ENCODE measurements around the gene FIGN. TPM values are rescaled to one million over a fixed set of nuclear protein-coding genes. Genes with fewer than 3 reads are reported as not detected.

Gene FIGN
- total and polyA plus RNA-seq, 8 donors = 1.5 to 8.5 (median 4.6) TPM

DNA sequence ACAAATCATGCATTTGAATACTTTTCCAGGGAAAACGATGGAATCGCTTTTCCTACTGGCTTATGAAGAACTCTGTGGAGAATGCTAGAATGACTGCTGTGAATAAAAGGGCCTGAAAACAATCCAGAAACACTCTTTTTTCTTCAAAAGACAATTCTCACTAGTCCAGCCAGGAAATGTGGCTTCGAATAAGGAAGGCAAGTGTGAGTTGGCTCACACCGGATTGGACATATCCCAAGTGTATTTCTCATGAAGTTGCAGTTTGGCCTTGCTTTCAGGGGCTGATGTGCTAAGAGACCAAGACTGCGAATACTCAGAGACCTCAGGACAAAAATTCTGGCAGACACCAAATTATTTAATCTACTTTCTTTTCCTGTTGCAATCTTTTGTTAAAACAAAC lies 54.1 kb downstream of the FIGN start:
- H3K27me3 ChIP-seq = no peaks in the 10 kb centered on the region
- H3K36me3 ChIP-seq = no peaks in the 10 kb centered on the region
- 81 to 83% methylated on average over 5 of the region's 5 CpGs for WGBS, 2 donors
- DNase-seq (no peak), FAIRE-seq (no peak), ATAC-seq (peak in 3 of 4 donors; percentile 16 to 57 (median 44))
- TF ChIP-seq, protein P1, sequence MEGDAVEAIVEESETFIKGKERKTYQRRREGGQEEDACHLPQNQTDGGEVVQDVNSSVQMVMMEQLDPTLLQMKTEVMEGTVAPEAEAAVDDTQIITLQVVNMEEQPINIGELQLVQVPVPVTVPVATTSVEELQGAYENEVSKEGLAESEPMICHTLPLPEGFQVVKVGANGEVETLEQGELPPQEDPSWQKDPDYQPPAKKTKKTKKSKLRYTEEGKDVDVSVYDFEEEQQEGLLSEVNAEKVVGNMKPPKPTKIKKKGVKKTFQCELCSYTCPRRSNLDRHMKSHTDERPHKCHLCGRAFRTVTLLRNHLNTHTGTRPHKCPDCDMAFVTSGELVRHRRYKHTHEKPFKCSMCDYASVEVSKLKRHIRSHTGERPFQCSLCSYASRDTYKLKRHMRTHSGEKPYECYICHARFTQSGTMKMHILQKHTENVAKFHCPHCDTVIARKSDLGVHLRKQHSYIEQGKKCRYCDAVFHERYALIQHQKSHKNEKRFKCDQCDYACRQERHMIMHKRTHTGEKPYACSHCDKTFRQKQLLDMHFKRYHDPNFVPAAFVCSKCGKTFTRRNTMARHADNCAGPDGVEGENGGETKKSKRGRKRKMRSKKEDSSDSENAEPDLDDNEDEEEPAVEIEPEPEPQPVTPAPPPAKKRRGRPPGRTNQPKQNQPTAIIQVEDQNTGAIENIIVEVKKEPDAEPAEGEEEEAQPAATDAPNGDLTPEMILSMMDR (IDR thresholded peaks at IDR 0.05) = no peak
- H3K9me3 ChIP-seq = no peaks in the 10 kb centered on the region
- no peak overlapping the region for H3K27ac ChIP-seq
- intact Hi-C loops (cut with DNase I) = no loop called here
- peaks cover 0 to 5% (median 0%) of the 10 kb centered on the region in 3 donors for H3K4me1 ChIP-seq
- no peak overlapping the region for H3K4me3 ChIP-seq

DNA sequence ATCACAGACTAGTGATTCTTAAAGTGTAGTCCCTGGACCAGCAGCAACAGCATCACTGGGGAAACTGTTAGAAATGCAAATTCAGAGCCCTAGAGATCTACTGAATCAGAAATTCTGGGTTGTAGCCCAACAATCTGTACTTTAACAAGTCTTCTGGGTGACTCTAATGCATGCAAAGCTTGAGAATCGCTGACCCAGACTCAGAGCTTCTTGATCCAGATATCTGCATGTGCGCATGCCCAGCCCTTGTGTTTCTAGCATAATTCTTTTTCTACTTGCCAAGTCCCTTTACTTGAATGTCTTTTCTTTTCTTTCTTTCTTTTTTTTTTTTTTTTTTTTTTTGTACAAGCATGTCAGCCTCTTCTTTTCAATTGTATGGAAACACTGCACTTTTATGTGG lies 60.4 kb downstream of the FIGN start:
- no peaks in the 10 kb centered on the region for H3K27me3 ChIP-seq
- WGBS, 2 donors = 94 to 96% methylated on average over 2 of the region's 2 CpGs
- no peaks in the 10 kb centered on the region for H3K9me3 ChIP-seq
- H3K4me1 ChIP-seq = no peaks in the 10 kb centered on the region
- H3K4me3 ChIP-seq = no peak overlapping the region
- intact Hi-C loops (cut with DNase I) = no loop called here
- no peak for DNase-seq
- no peak for FAIRE-seq
- TF ChIP-seq, protein P1 (IDR thresholded peaks at IDR 0.05) = no peak
- ATAC-seq = no peak
- no peaks in the 10 kb centered on the region for H3K36me3 ChIP-seq
- H3K27ac ChIP-seq = no peak overlapping the region

DNA sequence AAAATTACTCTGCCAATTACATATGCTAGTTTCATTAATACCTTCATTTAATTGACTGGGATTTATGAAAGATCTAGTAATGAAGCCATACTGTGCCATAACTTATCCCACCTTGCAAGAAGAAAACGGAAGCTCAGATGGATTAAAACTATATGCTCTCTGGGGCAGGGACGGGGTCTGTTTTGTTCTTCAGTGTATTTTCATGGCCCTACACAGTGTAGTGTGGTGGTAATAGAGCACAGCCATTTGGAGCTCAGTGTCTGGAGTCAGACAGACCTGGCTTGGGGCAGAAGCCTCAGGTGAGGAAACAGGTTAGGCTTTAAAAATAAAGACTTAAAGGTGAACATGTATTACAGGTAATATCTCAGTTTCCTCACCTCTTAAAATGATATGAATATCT lies 62.3 kb downstream of the FIGN start:
- H3K27me3 ChIP-seq = no peaks in the 10 kb centered on the region
- DNase-seq = no peak
- no peak overlapping the region for H3K27ac ChIP-seq
- no peak overlapping the region for H3K4me3 ChIP-seq
- FAIRE-seq = no peak
- H3K9me3 ChIP-seq = no peaks in the 10 kb centered on the region
- no peaks in the 10 kb centered on the region for H3K36me3 ChIP-seq
- ATAC-seq = no peak
- intact Hi-C loops (cut with DNase I) = no loop called here
- no peaks in the 10 kb centered on the region for H3K4me1 ChIP-seq
- TF ChIP-seq, protein P1 (IDR thresholded peaks at IDR 0.05) = no peak
- 94% methylated on average over 2 of the region's 2 CpGs for WGBS, 2 donors

DNA sequence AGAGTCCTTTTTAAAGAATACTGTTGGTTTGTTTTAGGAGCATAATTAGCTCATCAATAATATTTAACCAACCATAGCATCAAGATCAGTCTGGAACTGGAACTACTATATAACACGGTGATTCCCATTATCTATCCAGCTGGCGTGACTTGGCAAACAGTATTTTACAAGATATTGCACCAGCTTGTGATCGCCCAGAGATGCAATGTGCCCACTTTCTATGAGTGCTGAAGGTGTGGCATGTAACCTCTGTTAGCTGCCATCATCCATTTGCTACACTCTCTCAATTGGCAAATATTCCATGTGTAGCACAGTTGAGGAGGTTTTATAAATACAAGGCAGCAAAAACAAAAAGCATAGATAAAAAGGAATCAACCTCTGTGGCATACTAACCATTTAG lies 64.9 kb downstream of the FIGN start:
- TF ChIP-seq, protein P1 (IDR thresholded peaks at IDR 0.05) = no peak
- ATAC-seq (no peak), DNase-seq (no peak), FAIRE-seq (no peak)
- intact Hi-C loops (cut with DNase I) = no loop called here
- Histone ChIP-seq H3K27me3 (no peaks in the 10 kb centered on the region), H3K4me1 (no peaks in the 10 kb centered on the region), H3K9me3 (no peaks in the 10 kb centered on the region), H3K27ac (no peak overlapping the region), H3K36me3 (no peaks in the 10 kb centered on the region), H3K4me3 (no peak overlapping the region)
- 62% methylated on average over 3 of the region's 3 CpGs for WGBS, 2 donors

DNA sequence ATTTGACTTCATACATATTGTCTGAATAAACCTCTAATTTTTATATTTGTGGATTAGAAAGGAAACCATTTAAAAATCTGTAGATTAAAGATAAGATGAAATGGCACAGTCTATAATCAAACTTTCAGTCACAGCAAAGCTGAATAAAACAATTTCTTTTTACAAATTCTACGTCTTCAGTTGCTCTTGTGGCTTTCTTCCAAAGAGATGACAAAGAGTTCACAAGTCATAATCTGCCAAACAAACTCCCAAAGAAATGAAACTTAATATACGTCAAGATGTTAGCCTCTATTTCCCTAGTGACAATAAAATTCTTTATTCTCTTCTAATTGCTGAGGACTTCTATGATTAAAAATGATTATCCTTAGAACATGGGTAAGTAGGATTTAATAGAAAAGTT lies 66.3 kb downstream of the FIGN start:
- FAIRE-seq (no peak), ATAC-seq (no peak), DNase-seq (no peak)
- Histone ChIP-seq H3K27me3 (no peaks in the 10 kb centered on the region), H3K4me3 (no peak overlapping the region), H3K27ac (no peak overlapping the region), H3K4me1 (no peaks in the 10 kb centered on the region), H3K36me3 (no peaks in the 10 kb centered on the region), H3K9me3 (no peaks in the 10 kb centered on the region)
- TF ChIP-seq, protein P1 (IDR thresholded peaks at IDR 0.05) = no peak
- intact Hi-C loops (cut with DNase I) = no loop called here
- WGBS, 2 donors = 82 to 84% methylated on average over 2 of the region's 2 CpGs

Data from pancreas (tissue), 10 donors.